HG03575 (cell line): ENCODE results near the gene MYO18A.
"Not testable (repeated sequence)": the region's sequence is repeated elsewhere in the genome, so short reads cannot be mapped to it uniquely, and the experiment has no call there.

ENCODE experiments used
- ATAC-seq: cut with Tn5 transposase; IDR thresholded peaks from one replicate; pipeline ENCODE4 v1.9.1; 2021; ENCODE audit not compliant: unreplicated experiment, insufficient number of reproducible peaks, low FRiP score; ENCODE audit errors: extremely low read depth

The MYO18A gene, protein sequence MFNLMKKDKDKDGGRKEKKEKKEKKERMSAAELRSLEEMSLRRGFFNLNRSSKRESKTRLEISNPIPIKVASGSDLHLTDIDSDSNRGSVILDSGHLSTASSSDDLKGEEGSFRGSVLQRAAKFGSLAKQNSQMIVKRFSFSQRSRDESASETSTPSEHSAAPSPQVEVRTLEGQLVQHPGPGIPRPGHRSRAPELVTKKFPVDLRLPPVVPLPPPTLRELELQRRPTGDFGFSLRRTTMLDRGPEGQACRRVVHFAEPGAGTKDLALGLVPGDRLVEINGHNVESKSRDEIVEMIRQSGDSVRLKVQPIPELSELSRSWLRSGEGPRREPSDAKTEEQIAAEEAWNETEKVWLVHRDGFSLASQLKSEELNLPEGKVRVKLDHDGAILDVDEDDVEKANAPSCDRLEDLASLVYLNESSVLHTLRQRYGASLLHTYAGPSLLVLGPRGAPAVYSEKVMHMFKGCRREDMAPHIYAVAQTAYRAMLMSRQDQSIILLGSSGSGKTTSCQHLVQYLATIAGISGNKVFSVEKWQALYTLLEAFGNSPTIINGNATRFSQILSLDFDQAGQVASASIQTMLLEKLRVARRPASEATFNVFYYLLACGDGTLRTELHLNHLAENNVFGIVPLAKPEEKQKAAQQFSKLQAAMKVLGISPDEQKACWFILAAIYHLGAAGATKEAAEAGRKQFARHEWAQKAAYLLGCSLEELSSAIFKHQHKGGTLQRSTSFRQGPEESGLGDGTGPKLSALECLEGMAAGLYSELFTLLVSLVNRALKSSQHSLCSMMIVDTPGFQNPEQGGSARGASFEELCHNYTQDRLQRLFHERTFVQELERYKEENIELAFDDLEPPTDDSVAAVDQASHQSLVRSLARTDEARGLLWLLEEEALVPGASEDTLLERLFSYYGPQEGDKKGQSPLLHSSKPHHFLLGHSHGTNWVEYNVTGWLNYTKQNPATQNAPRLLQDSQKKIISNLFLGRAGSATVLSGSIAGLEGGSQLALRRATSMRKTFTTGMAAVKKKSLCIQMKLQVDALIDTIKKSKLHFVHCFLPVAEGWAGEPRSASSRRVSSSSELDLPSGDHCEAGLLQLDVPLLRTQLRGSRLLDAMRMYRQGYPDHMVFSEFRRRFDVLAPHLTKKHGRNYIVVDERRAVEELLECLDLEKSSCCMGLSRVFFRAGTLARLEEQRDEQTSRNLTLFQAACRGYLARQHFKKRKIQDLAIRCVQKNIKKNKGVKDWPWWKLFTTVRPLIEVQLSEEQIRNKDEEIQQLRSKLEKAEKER (N-terminal part only)

GRCh38 chr17:29180034-29180787 lies at the start of gene MYO18A:
TSS of gene MYO18A (minus strand) at chr17:29180398. CDS start at chr17:29166940, 13,458 bp downstream.
- ATAC-seq = no peak

- no peak for ATAC-seq
Observed at GRCh38 chr17:29225396-29225795, 45.2 kb upstream of the MYO18A start.

- not testable (repeated sequence) for ATAC-seq
Observed at GRCh38 chr17:29221338-29221737, 41.1 kb upstream of the MYO18A start.

DNA sequence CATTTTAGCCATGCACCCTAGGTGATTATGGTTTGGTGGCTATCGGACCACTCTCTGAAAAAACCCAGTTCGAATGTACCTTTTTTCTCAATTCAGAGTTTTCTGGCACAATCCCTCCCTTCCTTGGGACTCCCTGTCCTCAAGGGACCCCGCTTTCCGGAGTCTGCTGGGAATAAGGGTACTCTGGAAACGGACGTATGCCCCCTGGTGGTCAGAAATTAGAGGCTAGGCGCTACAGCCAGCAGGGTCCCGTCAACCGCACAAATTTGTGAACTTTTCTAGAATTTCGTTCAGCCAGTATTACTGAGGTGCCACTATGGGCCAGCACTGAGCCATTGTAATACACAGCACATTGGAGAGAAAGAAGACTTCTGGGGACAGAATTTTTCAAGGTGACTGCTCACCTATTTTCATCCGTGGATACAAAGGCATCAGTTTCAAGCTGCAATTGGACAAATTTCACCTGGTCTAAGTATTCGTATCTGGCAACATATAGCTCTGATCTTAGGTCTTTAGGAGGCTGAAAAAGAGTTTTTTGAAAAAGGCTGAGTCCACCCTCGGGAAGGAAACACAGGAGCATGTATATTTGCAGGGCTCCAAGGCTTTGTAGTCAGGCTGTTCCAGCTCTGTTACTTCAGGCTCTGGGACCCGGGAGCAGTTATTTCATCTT lies 39.3 kb upstream of the MYO18A start:
- ATAC-seq = no peak

DNA sequence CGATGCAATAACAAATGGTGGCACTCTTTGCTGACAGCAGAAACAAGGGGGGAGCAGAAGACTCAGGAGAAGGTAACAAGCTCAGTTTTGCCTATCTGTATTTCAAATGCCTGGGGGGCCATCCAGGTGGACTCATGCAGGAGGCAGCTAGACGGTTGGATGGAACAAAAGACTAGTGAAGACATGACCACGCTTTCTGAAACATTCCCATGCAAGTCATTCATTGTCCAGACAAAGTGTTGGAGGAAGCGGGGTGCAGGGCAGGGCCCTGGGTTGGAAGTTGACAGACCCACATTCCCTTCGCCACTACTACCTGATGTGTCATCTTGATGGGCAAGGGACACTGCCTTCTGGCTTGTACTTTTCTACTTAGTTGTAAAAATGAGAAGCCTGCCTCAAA lies 36.7 kb upstream of the MYO18A start:
- no peak for ATAC-seq

- ATAC-seq = no peak
Observed at GRCh38 chr17:29216181-29216580, 36.0 kb upstream of the MYO18A start.

GRCh38 chr17:29215717-29216116 lies 35.5 kb upstream of the MYO18A start:
- no peak for ATAC-seq

- ATAC-seq = no peak
Observed at GRCh38 chr17:29215174-29215573, 35.0 kb upstream of the MYO18A start.

- no peak for ATAC-seq
Observed at GRCh38 chr17:29214215-29215146, 34.3 kb upstream of the MYO18A start.

GRCh38 chr17:29212681-29213121 lies 32.5 kb upstream of the MYO18A start:
- ATAC-seq = no peak

DNA sequence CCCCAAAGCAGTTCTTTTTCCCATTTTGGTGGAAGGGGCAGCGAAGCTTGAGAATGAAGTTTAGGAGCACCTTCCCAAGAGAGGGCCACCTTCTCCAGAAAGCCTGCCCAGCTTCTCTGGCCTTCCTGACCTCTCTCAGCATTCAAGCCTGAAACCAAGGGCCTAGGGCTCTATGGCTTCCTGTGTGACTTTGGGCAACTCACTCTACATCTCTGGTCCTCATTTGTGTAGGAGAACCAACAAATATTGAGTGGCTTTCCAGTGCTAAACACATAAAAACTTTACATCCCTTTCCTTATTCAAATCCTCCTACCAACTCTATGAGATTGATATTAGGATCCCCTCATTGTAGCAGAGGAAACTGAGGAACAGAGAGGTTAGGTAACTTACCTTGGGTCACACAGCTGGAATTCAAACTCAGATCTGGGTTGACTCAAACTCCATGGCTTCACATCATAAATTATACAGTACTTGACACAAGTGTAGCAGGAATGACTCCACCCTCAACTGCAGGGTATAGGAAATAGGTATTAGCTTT lies 32.0 kb upstream of the MYO18A start:
- no peak for ATAC-seq

DNA sequence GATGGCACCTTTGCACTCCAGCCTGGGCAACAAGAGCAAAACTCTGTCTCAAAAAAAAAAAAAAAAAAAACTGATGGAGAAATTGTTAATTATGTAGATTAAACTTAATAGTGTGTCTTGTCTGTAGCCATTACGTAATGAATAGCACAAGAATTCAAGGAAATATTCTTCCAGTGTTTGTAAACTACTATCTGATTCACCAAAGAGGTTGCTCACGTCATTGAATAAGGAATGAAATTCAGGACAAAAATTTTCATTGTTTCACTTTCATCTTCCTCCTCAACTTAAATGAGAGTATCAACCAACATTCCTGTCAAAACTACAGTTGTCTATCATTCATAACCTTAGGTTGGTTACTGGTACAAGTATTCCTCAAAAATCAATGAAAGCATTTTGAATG lies 30.7 kb upstream of the MYO18A start:
- ATAC-seq = no peak

- no peak for ATAC-seq
Observed at GRCh38 chr17:29209073-29209472, 28.9 kb upstream of the MYO18A start.

GRCh38 chr17:29207975-29208374 lies 27.8 kb upstream of the MYO18A start:
- ATAC-seq = no peak

DNA sequence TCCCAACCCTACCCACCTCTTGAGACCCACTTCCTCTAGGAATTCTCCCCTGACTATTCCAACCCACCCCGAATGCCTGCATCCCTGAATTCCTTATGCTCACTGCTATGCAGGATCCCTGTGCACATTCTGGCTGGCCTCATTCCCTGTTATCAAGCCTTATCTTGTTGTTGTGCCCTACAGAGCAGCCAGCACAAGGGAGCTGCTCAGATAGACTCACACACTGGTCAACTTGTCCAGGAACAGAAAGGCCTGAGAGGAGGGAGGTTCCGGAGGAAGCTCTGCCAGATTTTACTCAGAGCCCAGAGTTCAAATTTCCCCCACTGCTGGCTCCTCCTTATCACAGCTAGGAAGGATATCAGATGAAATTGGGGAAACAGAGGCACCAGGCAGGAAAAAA lies 24.8 kb upstream of the MYO18A start:
- no peak for ATAC-seq

DNA sequence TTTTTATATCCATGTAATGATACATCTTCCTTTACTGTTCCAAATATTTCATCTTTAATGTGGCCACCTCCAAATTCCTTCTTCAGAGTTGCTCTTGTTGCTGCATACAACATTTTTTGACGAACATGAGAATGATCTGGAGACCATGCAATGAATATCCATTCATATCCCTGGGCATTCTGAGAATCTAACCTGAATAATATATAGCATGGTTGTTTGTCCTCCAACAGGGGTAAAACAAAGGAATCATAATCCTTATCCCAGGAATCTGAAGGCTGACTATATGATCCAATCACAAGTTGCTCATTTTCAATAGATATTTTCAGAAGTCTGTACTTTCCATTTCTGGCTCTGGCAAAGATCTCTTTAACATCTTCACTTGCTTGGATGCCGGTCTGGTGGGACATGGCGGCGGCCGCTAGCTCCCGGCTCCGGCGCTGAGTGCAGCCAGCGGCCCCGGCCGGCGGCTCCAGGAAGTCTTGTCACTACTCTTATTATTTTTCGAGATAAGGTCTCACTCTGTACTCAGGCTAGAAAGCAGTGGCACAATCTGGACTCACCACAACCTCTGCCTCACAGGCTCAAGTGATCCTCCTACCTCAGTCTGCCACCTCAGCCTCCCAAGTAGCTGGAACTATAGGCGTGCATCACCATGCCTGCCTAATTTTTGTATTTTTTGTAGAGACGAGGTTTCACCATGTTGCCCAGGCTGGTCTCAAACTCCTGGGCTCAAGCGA lies 24.0 kb upstream of the MYO18A start:
- ATAC-seq = not testable (repeated sequence)
